PC-3 (cell line): ENCODE data around the gene STPG4.

Source experiments
- CTCF ChIP-seq: fragments of 300-600 bp; sonication (generic); conservative IDR thresholded peaks from 2 replicates; pipeline ENCODE4 v1.5.1; 2017; ENCODE audit warnings: antibody characterized with exemption, low read depth, mild to moderate bottlenecking, low read length
- EZH2 ChIP-seq: fragments of 300-600 bp; sonication (generic); IDR thresholded peaks from one replicate; pipeline ENCODE4 v1.6.1; 2017; ENCODE audit warnings: antibody characterized with exemption, mild to moderate bottlenecking, low read length; ENCODE audit not compliant: unreplicated experiment
- EZH2phosphoT487 ChIP-seq: fragments of 300-600 bp; sonication (generic); IDR thresholded peaks from 2 replicates; pipeline ENCODE4 v1.6.1; 2018; ENCODE audit warnings: mild to moderate bottlenecking, antibody characterized with exemption, low read length, borderline replicate concordance

DNA sequence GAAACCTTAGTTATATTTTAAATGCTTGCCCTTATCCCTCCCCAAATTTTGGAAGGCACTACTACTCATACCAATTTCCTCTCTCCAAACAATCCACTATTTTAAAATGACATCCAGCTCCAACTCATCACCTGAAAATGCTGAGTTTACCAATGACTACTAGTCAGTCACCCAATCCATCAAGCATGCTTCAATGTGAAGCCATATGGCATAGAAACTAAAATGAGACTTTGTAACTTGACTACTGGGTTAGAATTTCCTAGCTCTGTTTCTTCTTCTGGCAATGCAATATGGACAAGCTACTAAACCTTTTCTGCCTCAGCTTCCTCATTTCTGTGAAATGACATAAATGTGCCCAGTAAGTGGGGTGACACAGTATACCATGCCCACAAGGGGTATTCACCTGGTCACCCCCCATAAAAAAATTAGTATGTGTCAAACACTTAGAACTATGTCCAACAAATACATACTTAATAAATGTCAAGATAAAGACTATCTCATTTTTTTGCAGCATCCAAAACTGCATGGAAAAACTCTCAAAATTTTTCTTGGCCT, 10.0 kb upstream of the STPG4 start:
- no peak for TF ChIP-seq CTCF
- no peak for TF ChIP-seq EZH2
- TF ChIP-seq EZH2phosphoT487 = no peak
